Astrocyte of the hippocampus (primary cell): ENCODE data around the gene NNMT.

Source experiments
- DNase-seq: peaks from one replicate; pipeline ENCODE4 v3.0.0; 2011; ENCODE audit warnings: low read depth, low spot score

NNMT gene

DNA sequence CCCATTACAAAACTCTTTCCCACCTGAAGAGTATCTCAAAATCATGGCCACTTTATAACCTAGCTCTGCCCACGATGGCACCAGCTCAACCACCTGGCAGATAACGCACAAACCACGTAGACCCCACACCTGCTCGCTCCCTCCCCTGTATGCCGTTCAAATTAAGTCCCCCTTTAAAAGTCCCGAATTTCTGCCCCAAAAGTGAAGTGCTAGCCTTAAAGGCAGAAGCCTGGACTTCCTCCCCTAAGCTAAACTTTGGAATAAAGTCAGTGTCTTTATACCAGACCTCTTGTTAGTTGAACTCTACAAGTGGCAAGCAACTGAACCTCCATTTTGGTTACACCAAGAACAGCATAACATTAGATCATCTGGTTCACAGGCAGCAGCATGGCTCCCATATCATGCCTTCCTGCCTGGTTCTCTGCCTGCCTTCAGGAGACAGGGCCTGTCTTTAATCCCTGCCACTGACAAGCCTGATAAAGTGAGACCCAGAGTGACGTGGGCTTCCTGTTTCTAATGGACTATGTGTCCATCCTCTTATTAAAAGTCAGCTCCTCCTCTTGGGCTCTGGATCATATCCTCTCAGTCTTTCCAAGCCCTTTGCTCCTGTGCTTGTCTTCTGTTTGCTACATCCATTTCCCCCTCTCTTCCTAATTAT is 32.6 kb upstream of the NNMT start:
- DNase-seq = no peak

DNA sequence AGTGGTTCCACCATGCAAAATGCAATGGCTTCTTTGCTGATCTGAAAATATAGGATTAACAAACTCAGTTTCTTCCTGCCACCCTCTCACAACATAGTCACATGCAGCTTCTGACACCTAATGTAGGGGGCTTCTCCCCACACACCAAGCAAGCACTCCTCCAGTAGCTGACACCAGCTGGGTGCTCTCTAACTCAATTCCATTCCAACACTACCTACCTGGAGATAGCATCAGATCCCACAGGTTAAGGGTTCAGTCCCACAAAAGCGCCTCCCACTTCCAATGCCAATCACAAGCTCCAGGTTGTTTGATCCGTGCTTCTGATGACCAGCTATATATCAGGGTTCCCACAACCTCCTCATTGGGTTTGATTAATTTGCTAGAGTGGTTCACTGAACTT is 31.8 kb upstream of the NNMT start:
- DNase-seq = no peak

DNA sequence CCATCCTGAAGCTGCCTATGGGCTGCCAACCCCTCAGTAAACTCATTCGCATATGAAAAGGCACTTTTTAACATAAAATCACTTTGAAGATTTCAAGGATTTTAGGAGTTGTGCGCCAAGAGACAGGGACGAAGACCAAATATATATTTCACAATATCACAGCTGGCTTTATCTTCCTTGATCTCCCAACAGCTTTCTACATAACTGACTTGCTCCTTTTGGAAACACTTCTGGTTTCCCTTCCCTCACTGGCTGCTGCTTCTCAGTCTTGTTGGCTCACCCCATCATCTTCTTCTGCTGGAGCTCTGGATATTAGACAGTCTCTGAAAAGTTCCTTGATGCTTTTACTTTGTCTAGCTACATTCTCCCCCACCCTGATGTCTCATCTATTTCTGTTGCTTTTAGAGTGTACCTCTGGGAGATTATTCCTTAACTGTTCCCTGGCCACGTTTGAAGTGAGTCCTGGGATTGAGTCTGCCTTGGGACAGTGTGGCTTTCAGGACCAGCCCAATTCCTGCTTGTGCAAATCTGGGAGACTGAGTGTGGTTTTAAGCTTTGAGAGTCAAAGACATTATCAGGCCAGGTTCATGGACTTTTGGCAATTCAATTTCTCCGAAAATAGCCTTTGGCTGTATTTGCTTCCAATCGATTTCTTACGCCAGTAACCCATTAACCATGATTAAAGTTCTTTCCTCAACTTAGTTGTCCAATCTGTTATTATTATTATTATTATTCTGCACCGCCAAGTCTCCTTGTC is 30.9 kb upstream of the NNMT start:
- no peak for DNase-seq

DNA sequence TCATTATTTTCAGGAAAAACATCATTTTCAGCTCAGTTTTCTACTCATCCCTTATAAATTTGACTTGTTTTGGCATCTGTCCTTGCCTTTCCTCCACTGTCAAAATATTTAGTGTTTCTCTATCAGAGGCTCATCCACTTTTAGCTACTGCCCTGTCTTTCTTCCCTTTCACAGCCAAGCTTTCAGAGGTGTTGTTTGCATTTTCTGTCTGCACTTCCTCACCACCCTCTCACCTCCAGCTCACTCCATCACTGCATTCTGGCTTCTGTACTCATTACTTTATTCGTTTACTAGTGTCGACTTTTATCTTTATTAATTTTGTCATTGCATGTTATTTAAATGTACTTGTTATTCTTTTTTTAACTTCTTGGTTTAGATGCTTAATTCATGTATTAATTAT is 26.7 kb upstream of the NNMT start:
- no peak for DNase-seq

DNA sequence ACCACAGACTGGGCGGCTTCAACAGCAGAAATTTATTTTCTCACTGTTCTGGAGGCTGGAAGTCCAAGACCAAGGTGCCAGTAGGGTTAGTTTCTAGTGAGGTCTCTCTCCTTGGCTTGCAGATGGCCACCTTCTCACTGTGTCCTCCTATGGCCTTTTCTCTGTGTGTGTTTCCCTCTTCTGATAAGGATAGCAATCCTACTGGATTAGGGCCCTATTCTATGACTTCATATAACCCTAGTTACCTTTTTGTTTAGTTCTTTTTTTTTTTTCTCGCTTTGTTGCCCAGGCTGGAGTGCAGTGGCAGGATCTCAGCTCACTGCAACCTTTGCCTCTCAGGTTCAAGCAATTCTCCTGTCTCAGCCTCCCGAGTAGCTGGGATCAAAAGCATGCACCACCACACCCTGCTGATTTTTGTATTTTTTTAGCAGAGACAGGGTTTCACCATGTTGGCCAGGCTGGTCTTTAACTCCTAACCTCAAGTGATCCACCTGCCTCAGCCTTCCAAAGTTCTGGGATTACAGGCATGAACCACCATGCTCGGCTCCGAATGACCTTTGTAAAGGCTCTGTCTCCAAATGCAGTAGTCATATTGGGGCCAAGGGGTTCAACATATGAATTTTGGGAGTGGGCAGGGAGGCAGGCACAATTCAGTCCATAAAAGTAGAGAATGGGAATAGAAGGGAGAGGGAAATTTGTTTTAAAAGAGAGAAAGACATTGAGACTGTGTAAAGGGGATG is 25.5 kb upstream of the NNMT start:
- no peak for DNase-seq

DNA sequence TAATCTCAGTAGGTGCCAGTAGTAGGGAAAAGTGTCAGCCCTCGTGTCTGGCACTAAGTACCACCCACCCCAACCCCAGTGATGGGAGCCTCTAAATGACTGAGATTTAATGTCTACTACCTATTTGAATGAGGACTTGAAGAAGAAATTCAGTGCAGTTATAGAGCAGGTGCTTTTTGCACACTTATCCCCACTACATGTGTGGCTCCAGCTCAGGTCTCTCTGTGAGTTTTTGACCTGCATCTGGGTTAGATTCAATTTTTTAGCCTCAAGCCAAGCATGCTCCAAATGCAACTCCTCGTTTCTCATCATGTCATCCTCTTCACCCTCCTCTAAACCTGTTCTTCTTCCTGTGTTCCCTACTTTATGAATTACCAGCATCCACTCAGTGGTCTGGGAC is 24.9 kb upstream of the NNMT start:
- DNase-seq = no peak

DNA sequence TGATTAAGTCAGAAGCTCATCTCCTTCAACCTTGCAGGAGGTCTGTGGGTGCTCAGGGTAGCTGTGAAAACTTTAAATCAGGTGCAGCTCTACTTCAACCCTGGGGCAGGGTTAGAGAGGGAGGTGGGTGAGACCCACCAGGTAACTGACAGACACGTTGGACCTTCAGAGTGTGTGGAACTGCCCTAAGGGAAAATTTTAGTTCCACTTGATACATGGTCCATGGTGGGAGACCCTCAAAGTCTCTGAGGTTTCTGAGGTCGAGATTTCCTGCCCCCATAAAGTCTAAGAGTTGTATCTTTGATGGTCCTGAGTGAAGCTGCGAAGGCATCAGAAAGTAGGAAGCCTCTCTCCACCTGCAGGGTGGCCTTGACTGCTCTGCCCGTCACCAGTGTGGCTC is 23.9 kb upstream of the NNMT start:
- no peak for DNase-seq

DNA sequence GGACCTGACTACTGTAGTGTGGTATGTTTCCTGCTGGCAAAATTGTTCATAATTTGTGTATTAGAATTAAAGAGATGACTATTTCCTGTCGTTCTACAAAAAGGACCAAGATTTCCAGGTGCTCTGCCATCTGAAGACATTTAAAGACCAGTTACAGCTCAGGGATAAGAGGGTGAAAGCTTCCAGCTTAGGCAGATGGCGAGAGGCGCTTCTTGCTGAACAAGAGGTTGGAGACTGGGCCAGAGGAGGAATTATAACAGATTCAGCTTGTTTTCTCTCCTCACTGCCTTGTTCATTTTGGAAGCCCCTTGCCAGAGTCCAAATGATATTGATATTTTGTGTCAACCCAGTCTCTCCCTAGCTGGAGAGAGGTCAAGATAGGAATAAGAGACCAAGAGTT is 23.1 kb upstream of the NNMT start:
- DNase-seq = no peak

DNA sequence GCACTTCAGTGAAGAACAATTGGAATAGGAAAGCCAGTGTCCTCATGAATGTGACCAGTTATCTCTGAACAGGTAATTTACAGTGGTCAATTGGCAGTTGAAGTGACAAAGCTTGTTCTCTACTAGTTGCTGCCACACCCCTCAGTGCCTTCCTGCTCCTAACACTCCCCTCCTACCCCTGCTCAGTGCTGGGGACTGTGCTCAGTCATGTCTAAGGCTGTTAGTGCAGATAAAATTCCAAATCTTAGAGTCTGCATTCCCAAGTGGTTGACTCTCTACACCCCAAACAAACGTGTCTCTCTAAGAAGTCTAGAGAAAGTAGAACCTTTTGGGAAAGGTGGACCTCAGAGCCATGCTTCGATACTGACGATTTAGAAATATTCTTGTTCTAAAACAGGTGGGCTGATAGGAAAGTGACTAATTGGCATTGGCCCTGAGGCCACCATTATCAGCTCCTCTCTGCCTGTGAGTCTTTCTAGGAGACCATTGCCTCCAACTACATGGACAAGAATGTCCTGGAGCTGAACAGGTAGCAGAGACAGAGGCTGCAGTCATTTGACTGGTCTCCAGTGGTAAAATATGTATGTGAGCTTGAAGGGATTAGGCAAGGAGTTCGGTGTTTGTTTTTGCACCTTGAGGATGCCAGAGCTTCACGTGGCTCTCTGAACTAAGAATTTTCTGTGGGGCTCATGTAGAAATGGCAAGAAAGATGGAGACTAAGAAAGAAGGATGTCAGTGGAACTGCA is 22.1 kb upstream of the NNMT start:
- DNase-seq = no peak

DNA sequence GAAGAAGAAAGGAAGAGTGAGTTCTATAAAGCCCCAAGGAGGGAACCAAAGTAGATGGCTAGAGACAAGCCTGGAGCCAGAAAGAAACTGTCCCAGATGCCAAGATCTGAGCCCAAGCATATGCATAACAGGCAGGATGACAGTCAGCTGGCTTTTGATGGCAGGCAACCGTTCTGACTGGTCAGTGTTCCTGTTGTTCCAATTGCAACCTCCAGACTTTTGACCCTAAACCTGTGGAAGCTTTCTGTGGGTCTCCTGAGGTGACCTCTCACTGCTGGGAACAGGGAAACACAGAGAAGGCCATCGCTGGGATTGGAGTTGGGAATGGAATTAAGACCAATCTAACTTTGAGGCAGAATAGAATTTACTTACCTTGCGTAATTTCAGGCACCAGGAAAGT is 21.6 kb upstream of the NNMT start:
- no peak for DNase-seq

DNA sequence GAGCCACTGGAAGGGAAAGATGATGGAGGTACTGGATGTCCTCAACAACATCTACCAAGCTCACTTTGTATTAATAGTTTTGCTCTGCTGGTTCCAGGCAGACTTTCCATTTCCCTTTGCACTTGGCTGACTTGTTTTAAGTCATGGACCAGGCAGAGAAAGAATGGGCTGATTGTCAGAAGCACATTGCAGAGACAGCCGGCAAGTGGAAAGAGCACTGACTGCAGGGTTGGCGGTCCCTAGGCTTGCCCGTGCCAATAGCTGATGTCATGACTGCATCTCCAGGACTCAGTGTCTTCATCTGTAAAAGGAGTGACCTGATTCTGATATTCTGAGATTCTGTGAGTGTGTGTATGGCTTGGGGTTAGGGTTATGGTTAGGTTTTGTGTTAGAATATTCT is 20.9 kb upstream of the NNMT start:
- no peak for DNase-seq

DNA sequence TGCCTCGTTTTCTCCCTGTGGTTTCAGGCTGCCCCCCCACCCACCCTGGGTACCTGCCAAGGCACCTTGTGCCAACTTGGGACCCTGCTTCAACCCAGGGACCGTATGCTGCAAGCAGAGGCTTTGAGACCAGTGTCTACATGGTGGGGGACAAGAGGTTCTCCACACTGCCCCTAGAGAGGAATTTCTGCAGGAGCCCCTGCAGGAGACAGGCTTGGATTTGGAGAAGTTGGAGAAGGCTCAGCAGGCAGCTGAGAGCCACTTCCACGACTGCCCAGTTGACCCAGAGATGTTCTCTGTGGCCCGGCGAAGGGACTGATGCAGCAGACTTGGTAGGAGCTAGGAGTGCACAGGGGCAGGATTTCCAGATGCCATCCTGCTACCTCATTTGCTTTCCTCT is 20.1 kb upstream of the NNMT start:
- DNase-seq = no peak

DNA sequence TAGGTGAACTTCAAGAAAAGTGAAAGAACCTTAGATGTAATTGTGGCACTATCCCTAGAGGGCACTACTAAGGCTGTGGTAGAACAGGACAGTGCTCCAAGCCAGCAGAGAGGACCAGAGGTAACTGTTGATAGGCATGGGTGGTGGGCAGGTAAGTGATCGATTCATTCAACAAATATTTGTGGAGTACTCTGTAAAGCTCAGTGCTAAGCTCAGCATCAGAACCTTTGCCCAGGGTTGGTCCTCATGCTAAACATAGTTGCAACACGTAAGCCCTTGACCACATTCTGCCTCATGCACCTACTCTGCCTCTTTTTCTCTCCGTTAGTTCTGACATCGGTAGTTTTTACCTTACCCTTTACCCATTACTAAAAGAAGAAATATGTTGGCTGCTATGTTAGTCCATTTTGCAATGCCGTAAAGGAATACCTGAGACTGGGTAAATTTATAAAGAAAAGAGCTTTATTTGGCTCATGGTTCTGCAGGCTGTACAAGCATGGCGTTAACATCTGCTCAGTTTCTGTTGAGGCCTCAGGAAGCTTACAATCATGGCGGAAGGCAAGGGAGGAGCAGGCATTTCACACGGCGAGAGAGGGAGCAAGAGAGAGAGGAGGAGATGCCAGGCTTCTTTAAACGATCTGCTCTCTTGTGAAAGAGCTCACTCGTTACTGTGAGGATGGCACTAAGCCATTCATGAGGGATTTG is 18.4 kb upstream of the NNMT start:
- no peak for DNase-seq

DNA sequence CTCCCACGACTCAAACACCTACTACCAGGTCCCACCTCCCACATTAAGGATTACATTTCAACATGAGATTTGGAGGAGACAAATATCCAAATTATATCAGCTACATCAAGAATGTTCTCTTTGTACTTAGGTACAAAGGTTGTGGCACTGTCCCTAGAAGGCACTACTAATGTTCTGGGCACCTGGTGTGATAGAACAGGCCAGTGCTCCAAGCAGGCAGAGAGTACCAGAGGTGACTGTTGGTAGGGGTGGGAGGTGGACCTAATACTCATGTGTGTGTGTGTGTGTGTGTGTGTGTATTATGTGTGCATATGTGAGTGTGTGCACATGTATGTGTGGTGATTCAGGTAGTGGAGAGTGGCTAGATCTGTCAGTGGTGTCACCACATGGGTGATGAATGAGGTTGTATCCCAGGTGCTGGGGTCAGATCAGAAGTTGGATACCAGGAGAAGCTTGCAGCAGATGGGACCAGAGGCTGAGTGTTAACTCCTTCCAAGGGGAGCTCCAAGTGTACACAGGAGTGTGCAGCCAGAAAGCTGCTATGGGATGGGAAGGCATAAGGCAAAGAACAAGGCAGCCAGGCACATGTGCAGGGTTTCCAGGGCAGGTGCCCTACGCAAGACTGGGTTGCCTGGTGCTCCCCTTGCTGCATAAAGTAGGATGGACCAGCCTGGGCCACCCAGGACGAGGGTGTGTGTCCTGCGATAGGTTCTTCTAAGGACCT is 17.7 kb upstream of the NNMT start:
- DNase-seq = no peak

DNA sequence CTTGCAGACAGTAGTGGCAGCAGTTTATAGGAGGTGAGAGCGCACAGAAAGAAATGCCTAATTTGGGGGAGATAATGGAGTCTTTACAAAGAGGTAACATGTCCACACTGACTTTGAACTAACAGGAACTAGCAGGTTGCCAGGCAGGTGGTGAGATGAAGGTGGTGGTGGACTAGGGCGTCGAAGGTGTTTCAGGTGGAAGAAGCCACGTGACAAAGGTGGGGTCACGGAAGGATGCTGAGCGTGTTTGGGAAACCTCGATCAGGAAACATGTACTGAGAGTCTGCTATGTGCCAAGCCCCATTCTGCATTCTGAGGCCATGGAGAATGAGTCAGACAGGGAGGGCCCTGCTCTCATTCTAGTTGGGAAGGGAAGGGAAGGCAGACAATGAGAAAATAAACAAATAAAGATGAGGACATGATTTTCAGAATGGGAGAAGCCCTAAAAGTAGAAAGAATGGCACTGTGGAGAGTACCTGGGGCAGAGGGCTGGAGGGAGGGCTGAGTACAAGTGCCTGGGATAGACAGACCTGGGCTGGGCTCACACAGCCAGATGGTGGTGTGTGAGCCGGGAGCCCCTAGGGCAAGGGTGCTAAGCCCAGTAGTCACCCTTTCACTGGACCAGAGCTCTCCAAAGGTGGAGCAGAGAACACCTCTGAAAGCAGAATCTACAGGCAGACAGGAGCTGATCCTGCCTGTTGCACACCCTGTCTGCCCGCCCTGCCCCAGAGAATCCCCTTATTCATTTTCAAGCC is 16.2 kb upstream of the NNMT start:
- DNase-seq = peak; percentile 78

DNA sequence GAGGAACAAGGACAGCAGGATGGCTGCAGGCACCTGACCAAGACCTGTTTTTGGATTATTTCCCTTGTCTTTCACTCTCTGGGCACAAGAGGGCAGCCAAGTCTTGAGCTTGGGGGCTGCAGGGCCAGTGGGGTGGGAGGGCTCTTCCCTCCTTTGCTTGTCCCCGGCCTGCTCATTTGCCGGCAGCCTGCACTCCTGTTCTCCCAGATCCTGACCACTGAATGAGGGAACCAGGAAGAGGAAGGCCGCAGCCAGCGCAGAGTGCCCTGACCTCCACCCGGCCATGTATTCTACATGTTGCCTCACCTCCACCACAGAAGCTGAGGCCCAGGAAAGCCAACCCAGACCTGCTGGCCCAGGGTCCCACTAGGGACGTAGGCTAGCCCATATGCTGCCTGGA is 15.5 kb upstream of the NNMT start:
- DNase-seq = peak; percentile 94

DNA sequence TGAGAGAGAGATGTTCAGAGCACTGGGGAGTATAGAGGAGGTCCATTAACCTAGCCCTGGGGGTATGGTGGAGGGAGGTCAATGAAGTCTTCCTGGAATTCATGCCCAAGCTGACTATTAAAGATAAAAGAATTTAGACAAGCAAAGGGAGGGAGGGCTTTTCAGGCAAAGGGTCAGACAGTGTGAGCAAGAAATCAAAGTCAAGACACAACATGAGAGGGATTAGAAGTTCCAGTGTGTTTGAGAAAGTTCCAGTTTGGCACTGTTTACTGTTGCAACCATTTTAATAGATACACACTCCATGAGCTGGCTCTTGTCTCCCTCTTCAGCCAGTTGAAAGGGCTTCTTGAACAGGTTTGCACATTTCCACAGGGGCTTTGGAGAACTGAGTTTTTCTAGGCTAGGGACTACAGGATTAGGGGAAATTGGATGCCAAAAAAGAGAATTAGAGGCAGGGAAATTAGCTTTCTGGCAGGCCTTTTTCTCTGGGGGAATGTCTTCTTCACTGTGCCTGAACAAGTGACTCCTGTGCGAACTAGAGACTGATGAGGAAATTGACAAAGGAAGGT is 14.7 kb upstream of the NNMT start:
- DNase-seq = no peak

DNA sequence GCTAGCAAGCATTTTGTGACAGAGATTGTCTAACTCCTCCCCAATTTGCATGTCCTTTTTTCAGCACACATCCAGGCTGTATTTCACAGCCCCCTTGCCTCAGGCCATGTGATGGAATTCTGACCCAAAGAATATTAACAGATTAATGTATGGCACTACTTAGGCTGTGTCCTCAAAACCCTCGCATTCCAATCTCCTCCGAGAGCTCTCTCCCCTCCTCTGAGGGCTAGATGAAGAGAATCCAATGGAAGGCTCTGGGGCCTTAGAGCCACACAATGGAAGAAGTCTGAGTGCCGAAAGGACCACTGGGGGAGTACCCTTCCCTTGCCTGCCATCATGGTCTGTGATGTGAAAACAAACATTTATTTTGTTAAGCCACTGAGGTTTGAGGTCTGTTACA is 13.7 kb upstream of the NNMT start:
- no peak for DNase-seq

DNA sequence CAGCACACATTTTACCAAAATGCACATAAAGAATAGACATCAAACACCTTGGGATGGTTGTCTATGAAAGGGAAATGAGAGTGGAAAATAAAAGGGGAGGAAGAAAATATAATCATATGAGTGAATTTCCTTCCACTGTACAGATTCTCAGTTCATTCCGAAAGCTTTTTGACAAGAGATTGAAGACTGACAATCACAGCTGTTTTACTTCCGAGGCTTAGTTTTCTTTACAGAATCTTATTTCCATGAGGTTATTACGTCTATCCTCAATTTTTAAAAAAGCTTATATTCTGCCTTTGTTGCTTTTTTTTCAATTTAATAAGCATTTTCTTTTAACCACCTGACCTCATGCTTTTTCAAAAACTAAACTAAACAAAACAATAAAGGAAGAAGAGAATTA is 12.8 kb upstream of the NNMT start:
- DNase-seq = no peak

DNA sequence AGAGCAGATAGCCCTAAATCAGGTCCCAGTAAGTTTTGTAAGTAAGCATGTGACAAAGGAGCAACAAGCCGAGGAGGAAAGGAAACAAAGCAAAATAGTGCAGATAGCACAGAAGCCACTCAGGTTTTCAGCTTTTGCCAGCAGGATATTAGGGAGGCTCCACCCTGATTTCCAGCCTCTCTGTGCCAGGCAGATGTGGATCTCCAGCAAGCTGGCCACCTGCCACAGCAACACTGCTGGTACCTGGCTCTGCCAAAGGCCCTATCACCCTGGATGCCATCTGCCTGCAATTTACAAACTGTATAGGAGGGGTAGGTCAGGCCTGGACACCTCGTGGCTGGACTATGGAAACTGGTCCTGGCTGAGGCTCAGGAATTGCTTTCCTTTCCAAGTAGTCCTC is 12.2 kb upstream of the NNMT start:
- no peak for DNase-seq
